ENCODE data around the gene EPAS1.

DNA sequence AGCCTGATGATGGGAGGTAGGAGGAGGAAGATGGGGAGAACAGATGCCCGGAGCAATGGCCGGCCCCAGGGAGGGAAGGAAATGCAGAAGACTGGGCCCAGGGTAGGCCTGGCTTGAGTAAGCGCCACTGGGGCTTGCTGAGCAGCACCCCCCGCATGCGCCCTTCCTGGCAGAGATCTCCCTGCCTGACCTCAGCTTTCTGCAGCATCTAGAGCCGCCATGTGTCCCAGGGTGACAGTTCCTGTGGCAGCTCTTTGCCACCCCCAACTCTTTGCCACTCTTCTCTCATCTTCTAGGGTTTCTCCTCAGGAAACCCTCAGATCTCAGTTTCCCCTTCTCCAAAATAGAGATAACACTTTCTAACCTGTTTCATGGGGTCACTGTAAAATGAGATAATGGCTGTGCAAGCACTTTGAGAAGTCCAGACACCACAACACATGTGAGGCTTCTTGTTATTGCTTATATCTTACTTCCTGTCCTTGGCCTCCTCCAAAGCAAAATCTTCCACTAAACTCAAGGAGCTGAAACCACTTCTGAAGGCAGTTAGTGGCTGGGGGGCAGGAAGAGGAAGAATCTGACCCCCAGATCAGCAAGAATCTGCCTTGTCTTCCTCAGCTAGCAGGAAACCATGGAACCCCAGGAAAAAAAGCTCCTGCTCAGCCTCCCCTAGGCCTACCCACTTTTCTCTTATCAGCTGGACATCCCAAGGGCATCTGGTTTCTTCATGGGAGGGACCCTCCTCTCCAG lies 64.9 kb downstream of the EPAS1 start:
- TF ChIP-seq CTCF (IDR thresholded peaks at IDR 0.05) (no peak), MAX (IDR thresholded peaks at IDR 0.05; ENCODE audit: low read depth) (no peak), USF2 (IDR thresholded peaks at IDR 0.05; ENCODE audit: borderline replicate concordance, low read depth, low read length) (no peak), RAD21 (IDR thresholded peaks at IDR 0.05; ENCODE audit: low read length) (no peak), FOXM1 (IDR thresholded peaks at IDR 0.05; ENCODE audit: low read depth) (no peak), SIN3A (IDR thresholded peaks at IDR 0.05; ENCODE audit: borderline replicate concordance, low read depth, low read length) (no peak), MEF2A (IDR thresholded peaks at IDR 0.05; ENCODE audit: borderline replicate concordance, low read depth) (no peak), POLR2AphosphoS5 (IDR thresholded peaks at IDR 0.05; ENCODE audit: low read depth, low read length) (no peak), SMC3 (IDR thresholded peaks at IDR 0.05; ENCODE audit: low read depth, low read length) (no peak), ELF1 (IDR thresholded peaks at IDR 0.05) (no peak), TAF1 (IDR thresholded peaks at IDR 0.05; ENCODE audit: borderline replicate concordance, low read depth, low read length) (no peak)
- TF ChIP-seq, protein P1, sequence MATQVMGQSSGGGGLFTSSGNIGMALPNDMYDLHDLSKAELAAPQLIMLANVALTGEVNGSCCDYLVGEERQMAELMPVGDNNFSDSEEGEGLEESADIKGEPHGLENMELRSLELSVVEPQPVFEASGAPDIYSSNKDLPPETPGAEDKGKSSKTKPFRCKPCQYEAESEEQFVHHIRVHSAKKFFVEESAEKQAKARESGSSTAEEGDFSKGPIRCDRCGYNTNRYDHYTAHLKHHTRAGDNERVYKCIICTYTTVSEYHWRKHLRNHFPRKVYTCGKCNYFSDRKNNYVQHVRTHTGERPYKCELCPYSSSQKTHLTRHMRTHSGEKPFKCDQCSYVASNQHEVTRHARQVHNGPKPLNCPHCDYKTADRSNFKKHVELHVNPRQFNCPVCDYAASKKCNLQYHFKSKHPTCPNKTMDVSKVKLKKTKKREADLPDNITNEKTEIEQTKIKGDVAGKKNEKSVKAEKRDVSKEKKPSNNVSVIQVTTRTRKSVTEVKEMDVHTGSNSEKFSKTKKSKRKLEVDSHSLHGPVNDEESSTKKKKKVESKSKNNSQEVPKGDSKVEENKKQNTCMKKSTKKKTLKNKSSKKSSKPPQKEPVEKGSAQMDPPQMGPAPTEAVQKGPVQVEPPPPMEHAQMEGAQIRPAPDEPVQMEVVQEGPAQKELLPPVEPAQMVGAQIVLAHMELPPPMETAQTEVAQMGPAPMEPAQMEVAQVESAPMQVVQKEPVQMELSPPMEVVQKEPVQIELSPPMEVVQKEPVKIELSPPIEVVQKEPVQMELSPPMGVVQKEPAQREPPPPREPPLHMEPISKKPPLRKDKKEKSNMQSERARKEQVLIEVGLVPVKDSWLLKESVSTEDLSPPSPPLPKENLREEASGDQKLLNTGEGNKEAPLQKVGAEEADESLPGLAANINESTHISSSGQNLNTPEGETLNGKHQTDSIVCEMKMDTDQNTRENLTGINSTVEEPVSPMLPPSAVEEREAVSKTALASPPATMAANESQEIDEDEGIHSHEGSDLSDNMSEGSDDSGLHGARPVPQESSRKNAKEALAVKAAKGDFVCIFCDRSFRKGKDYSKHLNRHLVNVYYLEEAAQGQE (IDR thresholded peaks at IDR 0.05; ENCODE audit: low read depth, low read length): no peak
